ENCODE results near the gene VGF. TPM values are rescaled to one million over a fixed set of nuclear protein-coding genes. Genes with fewer than 3 reads are reported as not detected.

Gene VGF
- total and polyA plus RNA-seq, 12 donors = 0.97 to 14.3 (median 4.6) TPM; not detected in 3

- no peaks in the 10 kb centered on the region for H3K27me3 ChIP-seq
- 58 to 72% (median 64%) methylated on average over 4 of the region's 4 CpGs for WGBS, 4 donors
- intact Hi-C loops (cut with DNase I) = no loop called here
- H3K36me3 ChIP-seq (replicated peaks in 1 of 2) = peaks cover 0 to 20% of the 10 kb centered on the region in 2 donors
- peak overlapping the region in 2 of 4 donors; percentile 83 to 90 for H3K4me3 ChIP-seq
- H3K9me3 ChIP-seq (replicated peaks in 1 of 3) = no peaks in the 10 kb centered on the region
- peaks cover 0 to 10% of the 10 kb centered on the region in 2 donors for H3K4me1 ChIP-seq (replicated peaks in 1 of 2)
- DNase-seq = no peak
- TF ChIP-seq CTCF (IDR thresholded peaks at IDR 0.05) (no peak), POLR2A (IDR thresholded peaks at IDR 0.05) (no peak)
- H3K27ac ChIP-seq = no peak overlapping the region
Measured at GRCh38 chr7:101155303-101155702, 10.1 kb downstream of the VGF start.

GRCh38 chr7:101154693-101155102 is 10.7 kb downstream of the VGF start:
- no peak for TF ChIP-seq CTCF (IDR thresholded peaks at IDR 0.05)
- TF ChIP-seq POLR2A (IDR thresholded peaks at IDR 0.05) = no peak
- Histone ChIP-seq H3K27me3 (no peaks in the 10 kb centered on the region), H3K4me3 (peak overlapping the region; percentile 30 to 90 (median 57)), H3K4me1 (replicated peaks in 1 of 2) (peaks cover 0 to 10% of the 10 kb centered on the region in 2 donors), H3K27ac (peak overlapping the region in 1 of 5 donors; percentile 23), H3K36me3 (replicated peaks in 1 of 2) (peaks cover 0 to 20% of the 10 kb centered on the region in 2 donors), H3K9me3 (replicated peaks in 1 of 3) (no peaks in the 10 kb centered on the region)
- WGBS, 4 donors = 0% methylated on average over 4 to 34 of the region's 34 CpGs
- intact Hi-C loops (cut with DNase I) = no loop called here
- DNase-seq = no peak

- no peaks in the 10 kb centered on the region for H3K9me3 ChIP-seq (replicated peaks in 1 of 3)
- H3K4me1 ChIP-seq (replicated peaks in 1 of 2) = peaks cover 0 to 10% of the 10 kb centered on the region in 2 donors
- H3K27ac ChIP-seq = peak within 1 kb of the TSS in 1 of 5 donors; percentile 23
- no peak for TF ChIP-seq CTCF (IDR thresholded peaks at IDR 0.05)
- TF ChIP-seq POLR2A (IDR thresholded peaks at IDR 0.05) = peak in 1 of 2 donors; percentile 22
- intact Hi-C loops (cut with DNase I) = no loop called here
- peaks cover 0 to 17% of the 10 kb centered on the region in 2 donors for H3K36me3 ChIP-seq (replicated peaks in 1 of 2)
- no peaks in the 10 kb centered on the region for H3K27me3 ChIP-seq
- WGBS, 4 donors = 3 to 9% (median 4%) methylated on average over 11 to 51 of the region's 51 CpGs
- H3K4me3 ChIP-seq = peak within 1 kb of the TSS; percentile 30 to 90 (median 57)
- peak; percentile 93 to 97 (median 96) for DNase-seq
Measured at GRCh38 chr7:101153969-101154692, 11.2 kb downstream of the VGF start, which contains the start of gene AP1S1. Gene AP1S1, plus strand, starts transcription at chr7:101154476. Its CDS starts 39 bp downstream, at chr7:101154515.

- Histone ChIP-seq H3K9me3 (replicated peaks in 1 of 3) (no peaks in the 10 kb centered on the region), H3K4me1 (replicated peaks in 1 of 2) (peaks cover 0 to 10% of the 10 kb centered on the region in 2 donors), H3K4me3 (no peak overlapping the region), H3K36me3 (replicated peaks in 1 of 2) (peaks cover 0 to 3% of the 10 kb centered on the region in 2 donors), H3K27ac (no peak overlapping the region), H3K27me3 (no peaks in the 10 kb centered on the region)
- intact Hi-C loops (cut with DNase I) = no loop called here
- WGBS, 4 donors = 80 to 93% (median 83%) methylated on average over 2 of the region's 2 CpGs
- no peak for DNase-seq
- TF ChIP-seq CTCF (IDR thresholded peaks at IDR 0.05) = no peak
Measured at GRCh38 chr7:101151908-101152651, 13.3 kb downstream of the VGF start.
